ENCODE measurements around the gene TMEM88. TPM values are rescaled to one million over a fixed set of nuclear protein-coding genes. Genes with fewer than 3 reads are reported as not detected.
A peak's percentile ranks its signal among the peaks of the same experiment; 100 is the strongest.

Gene TMEM88
- total and polyA plus RNA-seq, 11 donors = 16.7 to 130 (median 27.8) TPM

GRCh38 chr17:7893187-7893880 is 38.5 kb downstream of the TMEM88 start:
- Histone ChIP-seq H3K27ac (no peak overlapping the region), H3K36me3 (peaks cover 0 to 83% (median 65%) of the 10 kb centered on the region in 9 donors), H3K27me3 (no peaks in the 10 kb centered on the region), H3K4me1 (peaks cover 13 to 33% (median 20%) of the 10 kb centered on the region in 12 donors), H3K4me3 (no peak overlapping the region), H3K9me3 (no peaks in the 10 kb centered on the region)
- ATAC-seq (no peak), DNase-seq (no peak)
- TF ChIP-seq CTCF (IDR thresholded peaks at IDR 0.05) = no peak
- TF ChIP-seq POLR2A (IDR thresholded peaks at IDR 0.05) = no peak
- 92 to 96% (median 94%) methylated on average over 7 to 15 of the region's 15 CpGs for WGBS, 4 donors
- intact Hi-C loops (cut with DNase I) = loop anchor here in 3 of 10 donors (10.0 kb wide), 1 partner anchor 69 kb away; no protein-coding TSS in a partner anchor

GRCh38 chr17:7894226-7894625 is 39.4 kb downstream of the TMEM88 start:
- WGBS, 4 donors = 88 to 97% (median 94%) methylated on average over 9 of the region's 9 CpGs
- H3K36me3 ChIP-seq = peaks cover 0 to 91% (median 74%) of the 10 kb centered on the region in 9 donors
- intact Hi-C loops (cut with DNase I) = loop anchor here in 3 of 10 donors (10.0 kb wide), 1 partner anchor 69 kb away; no protein-coding TSS in a partner anchor

GRCh38 chr17:7894866-7895265 is 40.0 kb downstream of the TMEM88 start:
- ATAC-seq (no peak), DNase-seq (peak in 1 of 5 donors; percentile 6)
- no peak for TF ChIP-seq POLR2A (IDR thresholded peaks at IDR 0.05)
- no peak for TF ChIP-seq CTCF (IDR thresholded peaks at IDR 0.05)
- no peaks in the 10 kb centered on the region for H3K27me3 ChIP-seq
- H3K9me3 ChIP-seq = no peaks in the 10 kb centered on the region
- H3K27ac ChIP-seq = no peak overlapping the region
- peaks cover 0 to 95% (median 80%) of the 10 kb centered on the region in 9 donors for H3K36me3 ChIP-seq
- WGBS, 4 donors = 88 to 92% (median 90%) methylated on average over 8 of the region's 8 CpGs
- intact Hi-C loops (cut with DNase I) = loop anchor here in 7 of 10 donors (5.0 to 10.0 kb wide), 3 partner anchors 33 to 73 kb away; no protein-coding TSS in a partner anchor
- H3K4me3 ChIP-seq = no peak overlapping the region
- H3K4me1 ChIP-seq = peaks cover 0 to 18% (median 5%) of the 10 kb centered on the region in 12 donors

More at GRCh38 chr17:7894226-7894625, 39.4 kb downstream of the TMEM88 start:
- ATAC-seq = no peak
- Histone ChIP-seq H3K27ac (no peak overlapping the region), H3K27me3 (no peaks in the 10 kb centered on the region), H3K9me3 (no peaks in the 10 kb centered on the region), H3K4me1 (peaks cover 5 to 24% (median 11%) of the 10 kb centered on the region in 12 donors), H3K4me3 (no peak overlapping the region)
- TF ChIP-seq POLR2A (IDR thresholded peaks at IDR 0.05) (no peak), CTCF (IDR thresholded peaks at IDR 0.05) (no peak)
- peak in 1 of 5 donors; percentile 3 for DNase-seq

DNA sequence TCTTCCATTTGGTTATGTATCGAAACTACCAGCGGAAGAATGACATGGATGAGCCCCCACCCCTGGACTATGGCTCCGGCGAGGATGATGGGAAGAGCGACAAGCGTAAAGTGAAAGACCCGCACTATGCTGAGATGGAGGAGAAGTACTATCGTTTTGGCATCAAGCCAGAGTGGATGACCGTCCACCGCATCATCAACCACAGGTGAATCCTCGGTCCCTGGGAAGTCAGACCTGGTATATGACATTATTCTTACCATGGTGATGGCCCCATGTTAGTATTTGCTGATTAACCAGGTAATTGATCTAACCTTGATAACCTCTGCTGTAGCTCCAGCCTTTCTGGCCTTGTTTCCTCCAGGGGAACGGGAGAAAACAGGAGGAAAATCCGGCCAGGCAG is 42.2 kb downstream of the TMEM88 start:
- peaks cover 0 to 11% (median 0%) of the 10 kb centered on the region in 12 donors for H3K4me1 ChIP-seq
- ATAC-seq = no peak
- WGBS, 4 donors = 87 to 91% (median 88%) methylated on average over 13 of the region's 13 CpGs
- peaks cover 0 to 98% (median 87%) of the 10 kb centered on the region in 9 donors for H3K36me3 ChIP-seq
- no peak overlapping the region for H3K4me3 ChIP-seq
- no peak for TF ChIP-seq POLR2A (IDR thresholded peaks at IDR 0.05)
- TF ChIP-seq CTCF (IDR thresholded peaks at IDR 0.05) = no peak
- intact Hi-C loops (cut with DNase I) = loop anchor here in 8 of 10 donors (1.0 to 10.0 kb wide), 4 partner anchors 35 to 75 kb away; no protein-coding TSS in a partner anchor
- no peak for DNase-seq
- no peak overlapping the region for H3K27ac ChIP-seq
- no peaks in the 10 kb centered on the region for H3K27me3 ChIP-seq
- H3K9me3 ChIP-seq = no peaks in the 10 kb centered on the region

Measured in heart left ventricle (tissue), 16 donors.